SK-N-MC (cell line): ENCODE measurements around the gene PID1.

ENCODE experiments used
- EZH2 ChIP-seq: fragments of 200-600 bp; sonication (generic); IDR thresholded peaks from one replicate; pipeline ENCODE4 v1.6.1; 2017; ENCODE audit warnings: antibody characterized with exemption
- FOXP2 ChIP-seq: optimal IDR thresholded peaks from 2 replicates; pipeline ENCODE3; 2011; ENCODE audit warnings: mild to moderate bottlenecking, moderate library complexity; ENCODE audit not compliant: insufficient read depth; ENCODE audit errors: extremely low read length, control extremely low read depth
- POLR2AphosphoS5 ChIP-seq: IDR thresholded peaks from 2 replicates; pipeline ENCODE4 v1.6.1; 2012; ENCODE audit warnings: mild to moderate bottlenecking, low read depth, low read length, borderline replicate concordance

DNA sequence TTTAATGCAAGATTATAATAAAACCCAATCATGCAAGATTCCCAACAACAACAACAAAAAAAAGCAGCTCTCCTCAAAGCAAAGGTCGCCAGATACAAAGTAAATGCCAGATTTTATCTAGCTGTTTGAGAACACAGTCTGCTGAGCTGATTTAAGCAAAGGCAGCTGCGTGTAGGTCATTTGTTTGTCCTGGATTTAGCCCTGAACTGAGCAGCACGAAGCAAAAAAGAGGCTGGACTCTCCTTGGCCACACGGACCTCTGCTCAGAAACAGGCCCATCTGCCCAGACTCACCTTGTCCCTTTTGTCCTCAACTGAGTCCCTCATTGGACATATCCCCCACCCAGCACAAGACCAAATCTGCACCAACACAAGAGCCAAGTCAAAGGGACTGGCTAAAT, 91.5 kb downstream of the PID1 start:
- no peak for TF ChIP-seq EZH2
- TF ChIP-seq POLR2AphosphoS5: no peak
- TF ChIP-seq FOXP2: no peak
